HepG2 (cell line): Measurements from ENCODE around the gene ID3. TPM values are rescaled to one million over a fixed set of nuclear protein-coding genes. Genes with fewer than 3 reads are reported as not detected.

Experiments used
- AKNA ChIP-seq: sonication (generic); formaldehyde crosslinking; IDR thresholded peaks from 2 replicates; pipeline ENCODE4 v1.4.0; 2020; ENCODE audit warnings: missing genetic modification reagents, borderline replicate concordance
- BRCA1 ChIP-seq: sonication (generic); formaldehyde crosslinking; IDR thresholded peaks from 2 replicates; pipeline ENCODE4 v1.4.0; 2020; ENCODE audit warnings: missing genetic modification reagents
- CENPT ChIP-seq: sonication (generic); formaldehyde crosslinking; IDR thresholded peaks from 2 replicates; pipeline ENCODE4 v1.8.0; 2022; ENCODE audit warnings: low read depth, mild to moderate bottlenecking, moderate library complexity, missing genetic modification reagents
- CSRNP1 ChIP-seq: sonication (generic); formaldehyde crosslinking; IDR thresholded peaks from 2 replicates; pipeline ENCODE4 v1.8.1; 2023; ENCODE audit warnings: mild to moderate bottlenecking, missing genetic modification reagents
- FOXM1 ChIP-seq: sonication (generic); formaldehyde crosslinking; IDR thresholded peaks from 2 replicates; pipeline ENCODE4 v1.5.0; 2020; ENCODE audit warnings: missing genetic modification reagents
- SKIL ChIP-seq: sonication (generic); formaldehyde crosslinking; IDR thresholded peaks from 2 replicates; pipeline ENCODE4 v1.8.0; 2022; ENCODE audit warnings: missing genetic modification reagents, mild to moderate bottlenecking, moderate library complexity, borderline replicate concordance
- SRSF1 ChIP-seq: fragments of 200-400 bp; formaldehyde crosslinking; optimal IDR thresholded peaks from 2 replicates; pipeline ENCODE3; 2017; ENCODE audit warnings: mild to moderate bottlenecking, low read depth, low read length, moderate library complexity
- TGIF2 ChIP-seq: IDR thresholded peaks from 2 replicates; pipeline ENCODE4 v1.6.1; 2016; ENCODE audit warnings: control low read depth, missing compliant biosample characterization
- THAP8 ChIP-seq: sonication (generic); formaldehyde crosslinking; IDR thresholded peaks from 2 replicates; pipeline ENCODE4 v1.5.1; 2020; ENCODE audit warnings: missing genetic modification reagents, mild to moderate bottlenecking, borderline replicate concordance
- ZNF318 ChIP-seq: sonication (generic); formaldehyde crosslinking; IDR thresholded peaks from 2 replicates; pipeline ENCODE4 v1.4.0; 2020; ENCODE audit warnings: mild to moderate bottlenecking, missing genetic modification reagents
- ZNF564 ChIP-seq: sonication (generic); formaldehyde crosslinking; IDR thresholded peaks from 2 replicates; pipeline ENCODE4 v1.8.1; 2023; ENCODE audit warnings: mild to moderate bottlenecking, missing genetic modification reagents
- polyA plus RNA-seq, 8 experiments: library from polyadenylated mRNA; depleted of rRNA in 3 of 8; stranded (reverse) in 7 of 8; unstranded in 1 of 8; fragments of >200 nt; fragmentation: Illumina TruSeq in 4 of 8; extraction: Trizol in 4 of 8; gene quantifications; 2 replicates each; pipeline versions ENCODE4 v1.2.1 to v1.2.3, GENCODE V29; 2011 to 2016; ENCODE audit warnings: low read depth in 4 of 8, missing spikeins in 1 of 8, mixed read lengths in 1 of 8; ENCODE audit not compliant: insufficient read depth in 1 of 8
- total RNA-seq, 5 experiments: library from RNA; depleted of rRNA; stranded (reverse); fragments of >200 nt; fragmentation: Illumina TruSeq; extraction: Trizol; gene quantifications; 2 replicates each; pipeline ENCODE4 v1.2.3, GENCODE V29; 2016; ENCODE audit warnings: low read depth in 1 of 5

Gene ID3
- total and polyA plus RNA-seq, 2 of the 13 experiments (the other 11 are each of a cell fraction or from before 2014, with no cell fraction given): 64.8 to 115 TPM

- TF ChIP-seq SKIL (CRISPR knock-in tag): no peak
- TF ChIP-seq ZNF564: no peak
- TF ChIP-seq TGIF2: no peak
- TF ChIP-seq AKNA: no peak
- TF ChIP-seq FOXM1 (CRISPR knock-in tag): no peak
- TF ChIP-seq CENPT: no peak
- TF ChIP-seq SRSF1: no peak
- no peak for TF ChIP-seq THAP8 (CRISPR knock-in tag)
- TF ChIP-seq CSRNP1 (CRISPR knock-in tag): no peak
- no peak for TF ChIP-seq BRCA1 (CRISPR knock-in tag)
- no peak for TF ChIP-seq ZNF318 (CRISPR knock-in tag)
Measured at GRCh38 chr1:23539698-23540266, 19.5 kb downstream of the ID3 start (continued).
